COR-L47 (cell line): ENCODE data around the gene ANO9.
"Not testable (repeated sequence)": the region's sequence is repeated elsewhere in the genome, so short reads cannot be mapped to it uniquely, and the experiment has no call there.

Experiments used
- DNase-seq: peaks from one replicate; lab custom pipeline; 2025; lab: John Stamatoyannopoulos, UW

ANO9 gene

GRCh38 chr11:415640-416041 lies 26.2 kb downstream of the ANO9 start:
- no peak for DNase-seq

GRCh38 chr11:414318-414857 lies 27.4 kb downstream of the ANO9 start:
- no peak for DNase-seq

- DNase-seq: no peak
Measured at GRCh38 chr11:413120-414081, 28.4 kb downstream of the ANO9 start.

- no peak for DNase-seq
Measured at GRCh38 chr11:412641-413119, 29.1 kb downstream of the ANO9 start.

- not testable (repeated sequence) for DNase-seq
Measured at GRCh38 chr11:411520-411919, 30.3 kb downstream of the ANO9 start.

GRCh38 chr11:410711-411110 lies 31.1 kb downstream of the ANO9 start:
- not testable (repeated sequence) for DNase-seq

- no peak for DNase-seq
Measured at GRCh38 chr11:409600-410483, 32.0 kb downstream of the ANO9 start.

- no peak for DNase-seq
Measured at GRCh38 chr11:409008-409599, 32.7 kb downstream of the ANO9 start.

GRCh38 chr11:408154-409007 lies 33.4 kb downstream of the ANO9 start:
- no peak for DNase-seq

GRCh38 chr11:407651-408123 lies 34.1 kb downstream of the ANO9 start:
- no peak for DNase-seq

- no peak for DNase-seq
Measured at GRCh38 chr11:406796-407650, 34.8 kb downstream of the ANO9 start.

- DNase-seq: no peak
Measured at GRCh38 chr11:405954-406795, 35.6 kb downstream of the ANO9 start.

GRCh38 chr11:405323-405953 lies 36.4 kb downstream of the ANO9 start:
- no peak for DNase-seq

- DNase-seq: no peak
Measured at GRCh38 chr11:404551-405264, 37.1 kb downstream of the ANO9 start.

- DNase-seq: no peak
Measured at GRCh38 chr11:403761-404431, 37.9 kb downstream of the ANO9 start.

GRCh38 chr11:403021-403760 lies 38.6 kb downstream of the ANO9 start:
- no peak for DNase-seq
